K562 (cell line): Measurements from ENCODE around the gene CLCN4. TPM values are rescaled to one million over a fixed set of nuclear protein-coding genes. Genes with fewer than 3 reads are reported as not detected.

Experiments used
- ATAC-seq: fragments of 200-7000 bp; cut with Tn5 transposase; 3 replicates; pipeline ENCODE4 v1.9.1; 2020; ENCODE audit warnings: moderate library complexity
- BruUV-seq: library from RNA; stranded (reverse); fragments of 400-500 nt; replicated peaks from 2 replicates; lab custom pipeline; 2021; lab: Mats Ljungman, UMichigan
- CTCF ChIA-PET: fragments of 300-600 bp; formaldehyde crosslinking; extraction: SDS; loops from one replicate; lab custom pipeline; 2021; ENCODE audit warnings: low intra/inter-chr PET ratio; lab: Yijun Ruan, JAX
- POLR2A ChIA-PET: fragments of 300-600, 350-650 bp; sonication (Branson Sonifier 250); formaldehyde crosslinking; extraction: SDS; loops from one replicate; lab custom pipeline; 2021; ENCODE audit warnings: antibody characterized with exemption, inconsistent platforms; lab: Yijun Ruan, JAX
- DNase-seq, 4 experiments: peaks; one replicate each; pipeline versions ENCODE4 v3.0.0 to v3.0.0-alpha.2; 2011 to 2018; ENCODE audit warnings: low spot score in 3 of 4, mixed read lengths in 3 of 4; ENCODE audit errors: extremely low read depth in 1 of 4
- FAIRE-seq: peaks from 2 replicates; lab custom pipeline; 2011; peaks lifted over from hg19 to GRCh38; lab: Jason Lieb, UNC
- H2AFZ ChIP-seq: 2 replicates; pipeline ENCODE4 v1.6.0; 2011; ENCODE audit warnings: low read depth, low read length, control low read depth, inconsistent platforms
- H3K27ac ChIP-seq: fragments of 200-600 bp; 3 replicates; pipeline ENCODE4 v1.8.0; 2011; ENCODE audit warnings: low read depth, mild to moderate bottlenecking, control low read depth, inconsistent platforms, low read length, moderate library complexity, mixed read lengths; ENCODE audit errors: extremely low read depth
- H3K27me3 ChIP-seq, 2 experiments: fragments of 300-600 bp in 1 of 2; 2 replicates in 1 of 2; 3 replicates in 1 of 2; pipeline versions ENCODE4 v1.6.0 to v1.8.0; 2011; ENCODE audit warnings: inconsistent platforms in 2 of 2, low read length in 2 of 2, mild to moderate bottlenecking in 1 of 2, mixed read lengths in 1 of 2, moderate library complexity in 1 of 2; ENCODE audit not compliant: control insufficient read depth in 2 of 2, insufficient read depth in 2 of 2
- H3K36me3 ChIP-seq: fragments of 300-600 bp; 3 replicates; pipeline ENCODE4 v1.8.0; 2011; ENCODE audit warnings: mild to moderate bottlenecking, low read length, inconsistent platforms; ENCODE audit not compliant: control insufficient read depth, insufficient read depth
- H3K4me1 ChIP-seq, 2 experiments: fragments of 200-600 bp in 1 of 2; replicated peaks in 1 of 2; 2 replicates in 1 of 2; 3 replicates in 1 of 2; pipeline versions ENCODE4 v1.5.1 to v1.8.0; 2011; ENCODE audit warnings: inconsistent platforms in 2 of 2, low read length in 2 of 2, mild to moderate bottlenecking in 1 of 2, mixed read lengths in 1 of 2, moderate library complexity in 1 of 2; ENCODE audit not compliant: control insufficient read depth in 2 of 2, insufficient read depth in 2 of 2
- H3K4me2 ChIP-seq: 2 replicates; pipeline ENCODE4 v1.6.1; 2011; ENCODE audit warnings: low read length, control low read depth, inconsistent platforms, mixed read lengths; ENCODE audit not compliant: insufficient read depth
- H3K4me3 ChIP-seq: fragments of 200-600 bp; sonication (generic), shearing (Covaris generic); 2 replicates; pipeline ENCODE4 v1.5.1; 2016; ENCODE audit warnings: control low read depth, inconsistent platforms
- H3K79me2 ChIP-seq: fragments of 200-600 bp; 3 replicates; pipeline ENCODE4 v1.8.0; 2011; ENCODE audit warnings: low read length, inconsistent platforms; ENCODE audit not compliant: control insufficient read depth, insufficient read depth
- H3K9ac ChIP-seq, 2 experiments: 2 replicates each; pipeline versions ENCODE4 v1.6.0 to v1.6.1; 2011; ENCODE audit warnings: low read depth in 2 of 2, low read length in 2 of 2, control low read depth in 1 of 2, inconsistent platforms in 1 of 2, mild to moderate bottlenecking in 1 of 2, mixed read lengths in 1 of 2; ENCODE audit not compliant: insufficient read depth in 1 of 2
- H3K9me1 ChIP-seq: one replicate; pipeline ENCODE4 v1.6.0; 2011; ENCODE audit warnings: inconsistent platforms, mild to moderate bottlenecking, low read length, moderate library complexity; ENCODE audit not compliant: control insufficient read depth, insufficient read depth
- H3K9me3 ChIP-seq: replicated peaks from 2 replicates; pipeline ENCODE4 v1.5.1; 2011; ENCODE audit warnings: low read depth, low read length, inconsistent platforms; ENCODE audit not compliant: control insufficient read depth, insufficient read depth
- H4K20me1 ChIP-seq: replicated peaks from 2 replicates; pipeline ENCODE4 v1.6.1; 2011; ENCODE audit warnings: low read length, inconsistent platforms, mixed read lengths; ENCODE audit not compliant: control insufficient read depth, insufficient read depth
- POLR3A ChIP-seq: IDR thresholded peaks from 2 replicates; pipeline ENCODE4 v1.6.1; 2011; ENCODE audit warnings: borderline replicate concordance, mild to moderate bottlenecking, moderate library complexity; ENCODE audit not compliant: insufficient read length, insufficient read depth; ENCODE audit errors: extremely low read depth
- TCF7L2 ChIP-seq: fragments of 150-350 bp; IDR thresholded peaks from 2 replicates; pipeline ENCODE4 v1.6.1; 2016; ENCODE audit warnings: low read depth, mild to moderate bottlenecking, low read length, moderate library complexity
- ZBTB11 ChIP-seq, 3 experiments: fragments of 200-800 bp in 1 of 3; fragments of 250-450 bp in 1 of 3; fragments of 450-650 bp in 1 of 3; sonication (Bioruptor Pico) in 1 of 3; sonication (Bioruptor generic) in 1 of 3; formaldehyde crosslinking in 1 of 3; IDR thresholded peaks; 2 replicates each; pipeline versions ENCODE4 v1.6.1 to v1.8.0; 2016 to 2022; ENCODE audit warnings: mild to moderate bottlenecking in 2 of 3, missing genetic modification characterization in 2 of 3, missing compliant biosample characterization in 1 of 3, moderate library complexity in 1 of 3
- WGBS: fragments of 100-300 bp; shearing (Covaris generic); methylation state at CpG from one replicate; pipeline ENCODE4 v1.1.6; 2016; ENCODE audit warnings: low coverage, mixed read lengths; ENCODE audit not compliant: insufficient coverage; ENCODE audit errors: missing lambda C conversion rate; 5-methylcytosine and 5-hydroxymethylcytosine counted together
- in situ Hi-C: fragments of 300-500 bp; cut with MboI; formaldehyde crosslinking; loops from 4 replicates; pipeline ENCODE4 v1.15.0; 2018; ENCODE audit warnings: inconsistent platforms, mixed read lengths
- intact Hi-C: fragments of 100-400 bp; cut with micrococcal nuclease; formaldehyde crosslinking; loops from 2 replicates; pipeline ENCODE4 v1.14.2; 2022
- polyA plus RNA-seq, 8 experiments: library from polyadenylated mRNA; depleted of rRNA in 4 of 8; stranded (reverse) in 5 of 8; unstranded in 3 of 8; fragments of >200 nt; fragmentation: Nextera tagmentation in 2 of 8; fragmentation: Illumina TruSeq in 1 of 8; extraction: Ambion mirVana in 2 of 8; extraction: Trizol in 1 of 8; gene quantifications; 2 replicates each; pipeline versions ENCODE4 v1.2.1 to v1.2.3, GENCODE V29; 2011 to 2014; ENCODE audit warnings: inconsistent platforms in 1 of 8, missing spikeins in 1 of 8
- total RNA-seq, 7 experiments: library from RNA; depleted of rRNA in 6 of 7; stranded (reverse); fragments of >200 nt in 6 of 7; fragmentation: Illumina TruSeq in 2 of 7; extraction: Trizol in 2 of 7; gene quantifications; 2 replicates each; pipeline versions ENCODE4 v1.2.1 to v1.2.3, GENCODE V29; 2011 to 2021; ENCODE audit warnings: low replicate concordance in 1 of 7

Gene CLCN4
- total and polyA plus RNA-seq, 9 of the 15 experiments (the other 6 are each of a cell fraction or from before 2014, with no cell fraction given), result 0.03 to 0.24 (median 0.10) TPM; not detected in 1

- no peak overlapping the region for H3K9ac ChIP-seq
- no peak overlapping the region for H3K27ac ChIP-seq
- H3K79me2 ChIP-seq, result no peaks in the 10 kb centered on the region
- H3K4me3 ChIP-seq, result no peak overlapping the region
- TF ChIP-seq ZBTB11 (CRISPR knock-in tag; IDR thresholded peaks at IDR 0.05), result no peak
- no peak for TF ChIP-seq POLR3A
- no peak for TF ChIP-seq TCF7L2
- in situ Hi-C loops, result no loop called here
- H3K27me3 ChIP-seq, result no peaks in the 10 kb centered on the region; a peak in 1 of 5 replicates
- H3K36me3 ChIP-seq, result no peaks in the 10 kb centered on the region
- DNase-seq (no peak), FAIRE-seq (no peak), ATAC-seq (no peak)
- H3K4me1 ChIP-seq, result peaks cover 35 to 49% of the 10 kb centered on the region in 2 experiments
- no peak overlapping the region for H3K4me2 ChIP-seq
- H3K9me3 ChIP-seq, result no peaks in the 10 kb centered on the region
- H4K20me1 ChIP-seq, result no peaks in the 10 kb centered on the region
- 7% methylated on average over 3 of the region's 3 CpGs for WGBS
- CTCF ChIA-PET, result no interaction called here
- intact Hi-C loops, result no loop called here
- POLR2A ChIA-PET, result no interaction called here
- peaks cover 2% of the 10 kb centered on the region for H3K9me1 ChIP-seq
- H2AFZ ChIP-seq, result no peak overlapping the region
- no TSS peak for BruUV-seq
These were observed 12.4 kb downstream of the CLCN4 start for GRCh38 chrX:10169175-10169574.
